D341Med (cell line): ENCODE data around the gene ARHGAP28.
"Not testable (repeated sequence)": the region's sequence is repeated elsewhere in the genome, so short reads cannot be mapped to it uniquely, and the experiment has no call there.

ENCODE experiments used
- DNase-seq: peaks from one replicate; pipeline ENCODE4 v3.0.0; 2012; ENCODE audit warnings: low spot score

ARHGAP28 gene

GRCh38 chr18:6775237-6775636 is 45.7 kb downstream of the ARHGAP28 start:
- no peak for DNase-seq

DNA sequence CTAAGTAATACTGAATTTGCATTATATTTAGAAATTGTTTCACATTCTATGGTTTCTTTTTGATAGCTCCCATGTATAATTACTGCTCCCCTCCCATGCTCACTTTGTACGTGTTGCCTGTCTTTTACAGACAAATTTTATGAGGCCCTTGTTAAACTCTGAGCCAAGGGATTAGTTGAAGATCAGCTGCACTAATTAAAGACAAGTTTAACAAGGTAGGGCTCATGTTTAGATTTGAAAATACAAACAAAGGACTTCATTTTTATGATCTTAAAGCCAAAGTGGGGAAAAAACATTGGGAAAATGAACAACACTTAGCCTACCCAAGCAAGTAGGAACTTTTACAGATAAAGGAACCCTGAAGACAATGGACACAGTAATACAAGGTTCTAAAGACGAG is 46.2 kb downstream of the ARHGAP28 start:
- DNase-seq = no peak

GRCh38 chr18:6776188-6776587 is 46.7 kb downstream of the ARHGAP28 start:
- no peak for DNase-seq

GRCh38 chr18:6777509-6777908 is 48.0 kb downstream of the ARHGAP28 start:
- DNase-seq = no peak

GRCh38 chr18:6778459-6779247 is 49.1 kb downstream of the ARHGAP28 start:
- DNase-seq = no peak

- DNase-seq = no peak
Measured at GRCh38 chr18:6781142-6781714, 51.7 kb downstream of the ARHGAP28 start.

GRCh38 chr18:6781796-6782195 is 52.3 kb downstream of the ARHGAP28 start:
- DNase-seq = no peak

DNA sequence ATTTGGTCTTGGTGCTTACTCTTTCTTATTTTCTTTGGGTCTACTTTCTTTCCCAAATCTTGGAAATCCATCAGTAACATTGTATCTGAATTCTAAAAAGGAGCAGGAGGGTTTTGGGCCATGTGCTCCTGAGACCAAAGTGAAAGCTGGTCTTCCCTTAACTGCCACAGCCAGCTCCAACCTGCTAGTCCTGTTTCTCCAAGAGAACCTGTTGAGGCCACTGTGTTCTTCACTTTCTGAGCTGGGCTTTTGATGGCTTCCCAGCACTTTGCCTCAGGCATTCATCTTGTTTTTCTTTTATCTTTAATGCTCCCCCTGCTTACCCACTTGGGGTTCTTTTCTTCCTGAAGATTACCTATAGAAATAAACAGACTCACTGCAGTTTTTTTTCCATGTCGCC is 53.3 kb downstream of the ARHGAP28 start:
- no peak for DNase-seq

GRCh38 chr18:6784046-6784445 is 54.5 kb downstream of the ARHGAP28 start:
- no peak for DNase-seq

DNA sequence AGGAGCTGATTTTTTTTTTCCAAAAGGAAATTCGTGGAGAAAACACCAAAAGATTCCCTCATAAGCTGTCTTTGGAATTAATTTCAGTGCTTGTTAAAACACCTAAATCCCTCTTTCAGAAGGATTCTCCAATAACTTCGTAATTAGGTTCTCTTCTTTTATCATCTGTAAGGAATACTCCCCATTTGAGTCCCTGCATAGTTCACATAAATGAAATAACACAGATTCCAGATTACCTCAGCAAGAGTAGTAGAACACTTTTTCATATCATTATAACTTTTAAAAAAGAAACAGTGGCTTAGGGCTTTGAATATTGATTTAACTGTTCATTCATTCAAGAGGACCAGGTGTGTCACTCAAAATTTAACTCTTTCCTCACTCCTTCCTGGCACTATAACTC is 55.5 kb downstream of the ARHGAP28 start:
- no peak for DNase-seq

- no peak for DNase-seq
Measured at GRCh38 chr18:6785411-6785810, 55.9 kb downstream of the ARHGAP28 start.

DNA sequence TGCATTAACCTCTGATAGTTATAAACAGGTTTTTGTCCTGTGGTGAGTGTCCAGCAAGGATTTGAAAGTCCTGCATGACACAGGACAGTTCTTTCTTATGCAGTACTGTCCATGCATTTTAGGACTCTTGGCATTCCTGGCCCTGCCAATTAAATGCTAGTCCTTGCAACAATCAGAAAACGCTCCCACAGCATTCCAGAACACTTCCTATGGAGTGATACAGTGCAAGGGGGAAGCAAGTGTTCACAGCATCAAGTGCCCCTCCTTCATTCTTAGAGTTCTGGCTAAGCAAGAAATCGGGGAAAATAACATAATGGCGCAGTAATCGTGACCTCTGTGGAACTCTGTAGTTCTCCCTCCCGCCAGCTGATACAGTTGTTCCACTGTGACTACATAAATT is 62.9 kb downstream of the ARHGAP28 start:
- no peak for DNase-seq

DNA sequence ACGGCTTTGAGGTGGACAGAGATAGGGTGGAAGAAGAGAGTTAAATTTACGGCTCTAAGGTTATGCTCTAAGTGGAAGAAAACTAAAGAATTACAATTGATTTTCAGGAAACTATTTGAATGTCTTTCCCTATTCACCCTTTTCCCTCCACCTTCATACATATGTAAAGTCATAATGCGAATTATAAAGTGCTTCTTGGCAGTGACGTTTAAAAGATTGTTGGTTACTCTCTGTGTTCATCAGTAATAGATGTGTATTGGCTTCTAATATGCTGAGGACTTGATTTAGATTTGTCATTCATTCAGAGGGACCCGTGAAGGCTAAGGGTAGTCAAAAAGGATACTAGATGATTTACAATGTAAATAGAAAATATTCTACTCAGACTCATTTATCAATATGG is 63.9 kb downstream of the ARHGAP28 start:
- DNase-seq = no peak

- no peak for DNase-seq
Measured at GRCh38 chr18:6793986-6794385, 64.5 kb downstream of the ARHGAP28 start.

DNA sequence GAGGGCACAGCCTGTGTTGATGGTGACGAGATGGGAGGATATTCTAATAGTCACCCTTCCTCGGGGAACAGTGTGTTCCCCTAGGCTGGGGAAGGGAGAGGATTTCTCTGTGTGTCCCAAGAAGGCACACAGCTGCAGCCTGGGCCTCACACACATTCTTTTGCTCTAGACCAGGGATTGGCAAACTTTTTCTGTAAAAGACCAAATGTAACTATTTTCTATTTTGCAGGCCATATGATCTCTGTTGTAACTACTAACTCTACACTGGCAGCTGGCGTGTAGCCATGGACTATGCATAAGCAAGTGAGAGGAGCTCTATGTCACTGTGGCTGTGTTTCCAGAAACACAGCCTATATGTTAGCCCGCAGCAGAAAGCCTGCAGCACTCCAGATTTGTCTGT is 65.8 kb downstream of the ARHGAP28 start:
- no peak for DNase-seq

GRCh38 chr18:6796511-6796910 is 67.0 kb downstream of the ARHGAP28 start:
- no peak for DNase-seq

GRCh38 chr18:6797171-6797570 is 67.7 kb downstream of the ARHGAP28 start:
- no peak for DNase-seq

DNA sequence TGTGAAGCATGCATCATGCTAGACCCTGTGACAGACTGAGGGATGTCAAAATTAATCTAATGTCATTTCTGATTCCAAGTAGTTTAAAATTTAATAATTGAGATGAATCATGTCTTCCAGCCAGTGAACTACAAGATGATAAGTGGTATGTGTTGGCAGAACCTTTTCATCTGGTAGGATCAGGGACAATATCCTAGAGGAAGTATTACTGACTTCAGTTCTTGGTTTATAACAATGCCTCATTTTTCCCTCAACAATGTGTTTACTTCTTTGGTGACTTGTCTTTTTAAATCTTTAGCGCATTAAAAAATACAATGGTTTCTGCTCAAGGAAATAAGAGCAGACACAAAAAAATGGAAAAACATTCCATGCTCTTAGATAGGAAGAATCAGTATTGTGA is 69.4 kb downstream of the ARHGAP28 start:
- no peak for DNase-seq

DNA sequence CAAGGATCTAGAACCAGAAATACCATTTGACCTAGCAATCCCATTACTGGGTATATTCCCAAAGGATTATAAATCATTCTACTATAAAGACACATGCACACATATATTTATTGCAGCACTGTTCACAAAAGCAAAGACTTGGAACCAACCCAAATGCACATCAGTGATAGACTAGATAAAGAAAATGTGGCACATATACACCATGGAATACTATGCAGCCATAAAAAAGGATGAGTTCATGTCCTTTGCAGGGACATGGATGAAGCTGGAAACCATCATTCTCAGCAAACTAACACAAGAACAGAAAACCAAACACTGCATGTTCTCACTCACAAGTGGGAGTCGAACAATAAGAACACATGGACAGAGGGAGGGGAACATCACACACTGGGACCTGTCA is 70.8 kb downstream of the ARHGAP28 start:
- DNase-seq = not testable (repeated sequence)

DNA sequence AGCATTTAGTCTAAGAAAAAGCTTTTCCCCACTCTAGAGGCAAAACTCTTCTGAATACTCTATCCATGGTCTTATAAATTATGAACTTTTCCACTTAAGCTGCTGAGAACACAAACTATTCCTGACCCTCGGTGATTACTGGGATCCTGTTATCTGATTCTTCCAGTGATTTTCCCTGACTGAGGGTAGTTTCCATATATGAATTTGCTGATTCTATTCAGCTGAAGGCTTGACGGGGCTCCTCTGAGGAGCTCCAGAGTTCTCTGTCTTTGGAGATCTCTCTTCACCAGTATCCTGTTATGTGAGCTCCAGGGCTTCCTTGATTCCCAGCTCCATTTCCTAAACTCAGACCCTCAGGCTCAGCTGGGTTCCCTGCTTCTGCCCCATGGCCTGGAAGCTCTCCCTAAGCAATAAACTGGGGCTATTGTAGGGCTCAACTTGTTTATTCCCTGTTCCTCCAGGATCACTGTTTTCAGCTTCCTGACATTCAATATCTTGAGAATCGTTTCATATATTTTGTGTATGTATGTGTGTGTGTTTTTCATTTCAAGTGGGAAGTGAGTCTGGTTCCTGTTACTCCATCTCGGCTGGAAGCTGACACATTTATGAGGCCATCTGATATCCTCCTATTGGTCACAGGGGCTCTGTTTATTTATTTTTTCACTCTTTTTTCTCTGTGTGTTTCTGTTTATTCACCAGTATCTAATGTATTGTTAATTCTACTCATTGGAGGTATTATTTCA is 78.2 kb downstream of the ARHGAP28 start:
- DNase-seq = no peak

GRCh38 chr18:6810191-6810590 is 80.7 kb downstream of the ARHGAP28 start:
- DNase-seq = no peak

GRCh38 chr18:6811816-6812215 is 82.3 kb downstream of the ARHGAP28 start:
- DNase-seq = no peak

DNA sequence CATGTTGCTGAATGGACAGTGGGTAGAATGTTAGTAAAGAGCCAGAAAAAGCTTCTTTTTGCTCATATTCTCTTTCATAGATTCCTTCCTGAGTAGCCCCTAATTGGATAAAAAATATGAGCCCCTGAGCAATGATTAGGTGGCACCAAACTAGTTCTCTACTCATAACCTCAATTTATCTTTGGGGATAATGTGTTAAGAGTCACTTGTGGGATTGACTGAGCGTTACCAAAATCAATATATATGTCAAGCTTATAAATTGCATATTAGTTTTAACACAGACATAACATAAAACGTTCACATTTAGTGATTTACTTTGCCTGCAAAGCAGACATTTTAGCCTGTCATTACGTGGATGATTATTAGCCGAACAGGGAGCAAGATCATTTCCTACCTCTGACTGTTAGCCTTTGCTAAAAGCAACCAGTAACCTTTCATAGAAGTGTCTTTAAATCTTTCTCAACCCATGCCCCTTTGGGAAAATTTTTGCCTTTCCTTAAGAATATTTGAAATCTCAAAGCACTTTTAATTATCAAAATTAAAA is 85.4 kb downstream of the ARHGAP28 start:
- no peak for DNase-seq
